UCSD-AML1 (cell line): ENCODE data around the gene TBC1D3B.
"Not testable (repeated sequence)": the region's sequence is repeated elsewhere in the genome, so short reads cannot be mapped to it uniquely, and the experiment has no call there.

Experiments used
- DNase-seq: peaks from one replicate; lab custom pipeline; 2025; ENCODE audit not compliant: unreplicated experiment; lab: John Stamatoyannopoulos, UW

TBC1D3B gene

GRCh38 chr17:36182176-36183000 lies 6.0 kb upstream of the TBC1D3B start:
- DNase-seq: no peak

- not testable (repeated sequence) for DNase-seq
Measured at GRCh38 chr17:36181446-36182175, 5.2 kb upstream of the TBC1D3B start.

GRCh38 chr17:36168836-36169235 lies 7.6 kb downstream of the TBC1D3B start:
- not testable (repeated sequence) for DNase-seq

GRCh38 chr17:36153895-36154610 lies 22.4 kb downstream of the TBC1D3B start:
- DNase-seq: no peak

GRCh38 chr17:36152639-36153120 lies 23.8 kb downstream of the TBC1D3B start:
- DNase-seq: no peak

GRCh38 chr17:36151891-36152638 lies 24.4 kb downstream of the TBC1D3B start:
- no peak for DNase-seq

- DNase-seq: peak; percentile 34
Measured at GRCh38 chr17:36149296-36149820, 27.1 kb downstream of the TBC1D3B start.

GRCh38 chr17:36148559-36149295 lies 27.7 kb downstream of the TBC1D3B start:
- DNase-seq: peak; percentile 58

DNA sequence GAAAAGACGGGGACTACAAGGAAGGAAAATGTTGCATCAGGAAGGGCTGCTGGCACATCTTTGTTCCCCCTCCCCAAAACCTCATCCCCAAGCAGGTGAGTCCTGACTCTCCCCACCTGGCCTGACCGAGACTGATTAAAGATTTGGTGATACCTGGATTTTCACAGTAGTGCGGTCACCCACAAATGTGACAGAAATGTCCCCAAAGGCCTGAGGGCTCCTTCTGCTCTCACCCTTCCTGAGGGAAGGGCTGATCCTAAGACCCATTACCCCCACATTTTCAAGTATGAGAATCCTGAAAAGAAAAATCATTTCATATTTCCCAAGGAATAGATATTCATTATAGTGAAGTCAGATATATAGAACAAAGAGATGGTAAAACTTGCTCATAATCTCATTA lies 28.8 kb downstream of the TBC1D3B start:
- no peak for DNase-seq

- DNase-seq: no peak
Measured at GRCh38 chr17:36144981-36145729, 31.3 kb downstream of the TBC1D3B start.

GRCh38 chr17:36144014-36144413 lies 32.4 kb downstream of the TBC1D3B start:
- DNase-seq: no peak

DNA sequence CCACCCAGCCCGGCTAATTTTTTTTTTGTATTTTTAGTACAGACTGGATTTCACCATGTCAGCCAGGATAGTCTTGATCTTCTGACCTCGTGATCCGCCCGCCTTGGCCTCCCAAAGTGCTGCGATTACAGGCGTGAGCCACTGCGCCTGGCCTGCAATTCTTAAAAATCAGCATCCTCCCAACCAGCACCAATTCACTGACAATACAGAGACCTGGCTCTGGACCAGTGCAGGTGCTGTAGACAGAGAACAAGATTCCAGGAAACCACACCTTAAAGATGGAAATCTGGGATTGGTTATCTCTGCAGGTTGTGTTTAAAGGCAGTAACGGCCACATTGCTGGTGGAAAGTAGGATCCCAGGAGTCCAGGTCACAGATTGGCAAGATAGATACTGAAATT lies 33.6 kb downstream of the TBC1D3B start:
- no peak for DNase-seq

- DNase-seq: no peak
Measured at GRCh38 chr17:36142235-36142634, 34.2 kb downstream of the TBC1D3B start.

DNA sequence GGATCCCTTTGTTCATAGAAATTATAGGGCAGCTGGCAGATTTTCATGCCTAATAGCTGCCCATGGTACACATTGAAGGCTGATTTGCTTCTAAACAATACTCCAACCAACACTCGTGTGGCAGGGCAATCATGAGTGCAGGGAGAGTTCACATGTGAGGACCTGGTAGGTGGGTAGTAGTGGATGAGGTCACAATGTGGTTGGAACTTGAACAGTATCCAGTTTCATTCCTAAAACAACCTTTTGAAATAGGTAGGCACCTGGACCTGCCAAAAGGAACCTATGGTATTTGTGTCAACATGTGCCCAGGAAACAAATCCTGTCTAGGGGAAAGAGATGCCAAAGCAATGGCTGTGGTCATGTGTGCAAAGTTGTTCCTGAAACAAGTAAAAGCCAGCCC lies 40.0 kb downstream of the TBC1D3B start:
- DNase-seq: no peak

- DNase-seq: no peak
Measured at GRCh38 chr17:36136036-36136435, 40.4 kb downstream of the TBC1D3B start.

GRCh38 chr17:36135465-36135864 lies 41.0 kb downstream of the TBC1D3B start:
- no peak for DNase-seq

DNA sequence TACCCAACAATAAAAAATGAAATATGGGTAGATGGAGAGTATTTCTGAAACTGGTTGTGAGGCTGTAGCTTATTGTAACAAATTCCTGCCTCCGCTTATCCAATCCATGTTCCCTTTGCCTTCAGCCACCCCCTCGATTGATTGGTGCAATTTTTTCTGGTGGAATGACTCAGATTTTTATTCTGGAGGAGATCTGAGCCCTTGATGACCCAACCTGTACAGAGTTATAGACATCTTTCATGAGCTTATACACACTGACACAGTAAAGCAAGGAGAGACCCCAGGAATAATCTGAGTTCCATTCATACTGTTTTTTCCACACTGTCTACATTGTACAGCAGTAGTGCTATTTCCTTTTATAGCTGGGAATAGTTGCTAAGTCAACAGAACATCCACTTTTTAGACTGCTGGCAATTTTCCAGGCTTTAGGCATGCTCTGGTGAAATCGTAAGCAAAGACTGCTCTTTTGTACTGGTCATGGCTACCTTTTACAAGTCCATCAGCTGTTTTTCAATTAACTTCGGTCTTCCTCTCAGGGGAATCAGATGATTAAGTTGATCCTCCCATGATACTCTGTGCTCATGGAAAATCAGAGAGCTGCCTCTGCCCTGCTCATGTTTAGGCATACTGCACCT lies 42.7 kb downstream of the TBC1D3B start:
- DNase-seq: no peak

DNA sequence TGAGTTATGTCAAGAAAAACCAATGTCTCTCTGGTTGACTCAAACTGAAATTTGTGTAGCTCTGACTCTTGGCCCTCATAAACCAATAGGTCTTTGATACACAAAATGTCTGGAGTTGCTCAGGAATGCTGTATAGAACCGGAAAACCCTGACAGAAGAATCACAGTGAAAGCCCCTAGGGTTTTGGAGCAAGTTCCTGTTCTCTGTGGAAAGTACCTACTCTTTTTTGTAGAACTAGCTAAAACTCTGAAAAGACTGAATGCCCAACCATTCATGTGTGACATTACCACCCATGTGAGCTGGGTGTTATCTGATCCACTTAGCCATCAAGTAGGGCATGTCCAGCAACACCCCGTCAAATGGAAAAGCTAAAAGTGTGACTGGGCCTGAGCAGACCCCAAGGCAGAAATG lies 44.0 kb downstream of the TBC1D3B start:
- DNase-seq: no peak

GRCh38 chr17:36131931-36132330 lies 44.5 kb downstream of the TBC1D3B start:
- no peak for DNase-seq
